D341Med (cell line): ENCODE measurements around the gene CARMIL3.
"Not testable (repeated sequence)": the region's sequence is repeated elsewhere in the genome, so short reads cannot be mapped to it uniquely, and the experiment has no call there.

Experiments
- DNase-seq: peaks from one replicate; pipeline ENCODE4 v3.0.0; 2012; ENCODE audit warnings: low spot score

Gene CARMIL3

GRCh38 chr14:24037658-24038037 lies 14.2 kb upstream of the CARMIL3 start:
- DNase-seq: no peak

- DNase-seq: no peak
Measured at GRCh38 chr14:24038686-24039085, 13.1 kb upstream of the CARMIL3 start.

- no peak for DNase-seq
Measured at GRCh38 chr14:24040692-24041091, 11.1 kb upstream of the CARMIL3 start.

GRCh38 chr14:24042746-24043145 lies 9.1 kb upstream of the CARMIL3 start:
- peak; percentile 22 for DNase-seq

GRCh38 chr14:24049002-24049401 lies 2.8 kb upstream of the CARMIL3 start:
- DNase-seq: not testable (repeated sequence)

- DNase-seq: not testable (repeated sequence)
Measured at GRCh38 chr14:24050753-24051152, 1.1 kb upstream of the CARMIL3 start.

- no peak for DNase-seq
Measured at GRCh38 chr14:24051176-24051788, 527 bp upstream of the CARMIL3 start.

- DNase-seq: no peak
Measured at GRCh38 chr14:24052656-24053547, 1.1 kb downstream of the CARMIL3 start.

- DNase-seq: peak; percentile 8
Measured at GRCh38 chr14:24053548-24054323, 1.9 kb downstream of the CARMIL3 start.

- DNase-seq: no peak
Measured at GRCh38 chr14:24054324-24054641, 2.5 kb downstream of the CARMIL3 start.

GRCh38 chr14:24054646-24055045 lies 2.8 kb downstream of the CARMIL3 start:
- DNase-seq: no peak

- peak; percentile 15 for DNase-seq
Measured at GRCh38 chr14:24055971-24056799, 4.4 kb downstream of the CARMIL3 start.

- peak; percentile 16 for DNase-seq
Measured at GRCh38 chr14:24056800-24057184, 5.0 kb downstream of the CARMIL3 start.

- DNase-seq: peak; percentile 9
Measured at GRCh38 chr14:24057271-24057670, 5.5 kb downstream of the CARMIL3 start.

- no peak for DNase-seq
Measured at GRCh38 chr14:24057867-24058259, 6.1 kb downstream of the CARMIL3 start.

- DNase-seq: peak; percentile 85
Measured at GRCh38 chr14:24058260-24058950, 6.6 kb downstream of the CARMIL3 start.

GRCh38 chr14:24058951-24059475 lies 7.2 kb downstream of the CARMIL3 start:
- peak; percentile 38 for DNase-seq

GRCh38 chr14:24059841-24060388 lies 8.1 kb downstream of the CARMIL3 start:
- DNase-seq: no peak

GRCh38 chr14:24060443-24060842 lies 8.6 kb downstream of the CARMIL3 start:
- no peak for DNase-seq

GRCh38 chr14:24060984-24061913 lies 9.4 kb downstream of the CARMIL3 start:
- no peak for DNase-seq
